HEK293 (cell line): ENCODE data around the gene TMEM234.

Experiments used
- CTCF ChIA-PET: fragments of 350-600 bp; formaldehyde crosslinking; extraction: SDS; loops from one replicate; lab custom pipeline; 2021; ENCODE audit warnings: antibody characterized with exemption; lab: Yijun Ruan, JAX
- POLR2A ChIA-PET: fragments of 300-600 bp; formaldehyde crosslinking; extraction: SDS; loops from one replicate; lab custom pipeline; 2020; ENCODE audit warnings: antibody characterized with exemption, inconsistent platforms; lab: Yijun Ruan, JAX
- H3K27ac ChIP-seq: fragments of 200-500 bp; sonication (Bioruptor generic); 2 replicates; pipeline ENCODE4 v1.5.1; 2014; ENCODE audit warnings: low read depth, low read length, control low read depth, inconsistent platforms; ENCODE audit errors: extremely low read depth
- H3K36me3 ChIP-seq, 2 experiments: fragments of 200-500 bp in 1 of 2; sonication (Bioruptor generic) in 1 of 2; 1 replicate in 1 of 2; 2 replicates in 1 of 2; pipeline ENCODE4 v1.5.1; 2014 to 2017; ENCODE audit warnings: inconsistent platforms in 2 of 2, low read length in 2 of 2; ENCODE audit not compliant: control insufficient read depth in 2 of 2, insufficient read depth in 1 of 2
- H3K4me1 ChIP-seq: fragments of 200-500 bp; sonication (Bioruptor generic); 2 replicates; pipeline ENCODE4 v1.5.1; 2014; ENCODE audit warnings: mild to moderate bottlenecking, low read length, inconsistent platforms; ENCODE audit not compliant: control insufficient read depth, insufficient read depth
- H3K4me3 ChIP-seq: 2 replicates; pipeline ENCODE4 v1.5.1; 2011; ENCODE audit warnings: low read depth, mild to moderate bottlenecking, control low read depth, low read length, moderate library complexity
- H3K9me3 ChIP-seq: fragments of 200-500 bp; sonication (Bioruptor generic); 2 replicates; pipeline ENCODE4 v1.5.1; 2014; ENCODE audit warnings: low read depth, low read length, inconsistent platforms; ENCODE audit not compliant: control insufficient read depth, insufficient read depth
- GFI1B ChIP-seq: fragments of 450-650 bp; formaldehyde crosslinking; IDR thresholded peaks from 2 replicates; pipeline ENCODE4 v1.5.1; 2016; ENCODE audit warnings: missing biosample characterization, missing genetic modification characterization
- HOXC10 ChIP-seq: sonication (generic); formaldehyde crosslinking; IDR thresholded peaks from 2 replicates; pipeline ENCODE4 v1.8.1; 2023; ENCODE audit warnings: mild to moderate bottlenecking, missing genetic modification reagents
- ZBTB17 ChIP-seq: fragments of 450-650 bp; formaldehyde crosslinking; IDR thresholded peaks from 2 replicates; pipeline ENCODE4 v1.5.1; 2016; ENCODE audit warnings: missing biosample characterization, missing genetic modification characterization
- ZNF394 ChIP-seq: fragments of 450-650 bp; formaldehyde crosslinking; IDR thresholded peaks from 2 replicates; pipeline ENCODE4 v1.5.1; 2016; ENCODE audit warnings: missing biosample characterization, missing genetic modification characterization, mild to moderate bottlenecking, moderate library complexity, borderline replicate concordance
- ZNF416 ChIP-seq: fragments of 450-650 bp; formaldehyde crosslinking; IDR thresholded peaks from 2 replicates; pipeline ENCODE4 v1.5.1; 2016; ENCODE audit warnings: missing biosample characterization, missing genetic modification characterization
- ZNF514 ChIP-seq: fragments of 450-650 bp; formaldehyde crosslinking; IDR thresholded peaks from 2 replicates; pipeline ENCODE4 v1.5.1; 2016; ENCODE audit warnings: missing biosample characterization, missing genetic modification characterization
- ZNF623 ChIP-seq: fragments of 450-650 bp; formaldehyde crosslinking; IDR thresholded peaks from 2 replicates; pipeline ENCODE4 v1.5.1; 2016; ENCODE audit warnings: missing biosample characterization, missing genetic modification characterization
- ZNF654 ChIP-seq: fragments of 450-650 bp; formaldehyde crosslinking; IDR thresholded peaks from 2 replicates; pipeline ENCODE4 v1.5.1; 2016; ENCODE audit warnings: low read depth, missing biosample characterization, missing genetic modification characterization
- ZNF768 ChIP-seq: fragments of 450-650 bp; formaldehyde crosslinking; IDR thresholded peaks from 2 replicates; pipeline ENCODE4 v1.5.1; 2018; ENCODE audit warnings: missing biosample characterization, mild to moderate bottlenecking, missing genetic modification characterization
- TF ChIP-seq, protein P1 (sequence below): fragments of 450-650 bp; formaldehyde crosslinking; IDR thresholded peaks from 2 replicates; pipeline ENCODE4 v1.5.1; 2016; ENCODE audit warnings: missing biosample characterization, missing genetic modification characterization, borderline replicate concordance
- TF ChIP-seq, protein P2 (sequence below): fragments of 450-650 bp; formaldehyde crosslinking; IDR thresholded peaks from 2 replicates; pipeline ENCODE4 v1.5.1; 2016; ENCODE audit warnings: missing biosample characterization, missing genetic modification characterization
- TF ChIP-seq, protein P3 (sequence below): fragments of 450-650 bp; formaldehyde crosslinking; conservative IDR thresholded peaks from 2 replicates; pipeline ENCODE4 v1.5.1; 2016; ENCODE audit warnings: low read depth, missing biosample characterization, missing genetic modification characterization
- TF ChIP-seq, protein P4 (sequence below): fragments of 450-650 bp; formaldehyde crosslinking; IDR thresholded peaks from 2 replicates; pipeline ENCODE4 v1.5.1; 2016; ENCODE audit warnings: missing biosample characterization, missing genetic modification characterization

The TMEM234 gene

DNA sequence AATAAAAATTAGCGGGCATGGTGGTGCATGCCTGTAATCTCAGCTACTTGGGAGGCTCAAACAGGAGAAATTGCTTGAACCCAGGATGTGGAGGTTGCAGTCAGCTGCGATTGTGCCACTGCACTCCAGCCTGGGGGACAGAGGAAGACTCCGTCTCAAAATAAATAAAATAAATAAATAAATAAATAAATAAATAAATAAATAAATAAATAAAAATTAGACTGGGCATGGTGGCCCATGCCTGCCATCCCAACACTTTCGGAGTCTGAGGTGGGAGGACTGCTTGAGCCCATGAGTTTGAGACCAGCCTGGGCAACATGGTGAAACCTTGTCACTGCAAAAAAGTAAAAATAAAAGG, 41.1 kb upstream of the TMEM234 start (continued):
- TF ChIP-seq ZNF394 (tag by site-specific recombination) = peak; percentile 97
- TF ChIP-seq ZNF654 (tag by site-specific recombination) = peak; percentile 34
- TF ChIP-seq, protein P1, sequence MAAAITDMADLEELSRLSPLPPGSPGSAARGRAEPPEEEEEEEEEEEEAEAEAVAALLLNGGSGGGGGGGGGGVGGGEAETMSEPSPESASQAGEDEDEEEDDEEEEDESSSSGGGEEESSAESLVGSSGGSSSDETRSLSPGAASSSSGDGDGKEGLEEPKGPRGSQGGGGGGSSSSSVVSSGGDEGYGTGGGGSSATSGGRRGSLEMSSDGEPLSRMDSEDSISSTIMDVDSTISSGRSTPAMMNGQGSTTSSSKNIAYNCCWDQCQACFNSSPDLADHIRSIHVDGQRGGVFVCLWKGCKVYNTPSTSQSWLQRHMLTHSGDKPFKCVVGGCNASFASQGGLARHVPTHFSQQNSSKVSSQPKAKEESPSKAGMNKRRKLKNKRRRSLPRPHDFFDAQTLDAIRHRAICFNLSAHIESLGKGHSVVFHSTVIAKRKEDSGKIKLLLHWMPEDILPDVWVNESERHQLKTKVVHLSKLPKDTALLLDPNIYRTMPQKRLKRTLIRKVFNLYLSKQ = peak; percentile 52; the same call in 1 of the 2 replicates
- 0 out of 2 replicates have a peak, but pooled peaks have one; percentile 62 for TF ChIP-seq ZNF514 (tag by site-specific recombination)
- TF ChIP-seq, protein P2, sequence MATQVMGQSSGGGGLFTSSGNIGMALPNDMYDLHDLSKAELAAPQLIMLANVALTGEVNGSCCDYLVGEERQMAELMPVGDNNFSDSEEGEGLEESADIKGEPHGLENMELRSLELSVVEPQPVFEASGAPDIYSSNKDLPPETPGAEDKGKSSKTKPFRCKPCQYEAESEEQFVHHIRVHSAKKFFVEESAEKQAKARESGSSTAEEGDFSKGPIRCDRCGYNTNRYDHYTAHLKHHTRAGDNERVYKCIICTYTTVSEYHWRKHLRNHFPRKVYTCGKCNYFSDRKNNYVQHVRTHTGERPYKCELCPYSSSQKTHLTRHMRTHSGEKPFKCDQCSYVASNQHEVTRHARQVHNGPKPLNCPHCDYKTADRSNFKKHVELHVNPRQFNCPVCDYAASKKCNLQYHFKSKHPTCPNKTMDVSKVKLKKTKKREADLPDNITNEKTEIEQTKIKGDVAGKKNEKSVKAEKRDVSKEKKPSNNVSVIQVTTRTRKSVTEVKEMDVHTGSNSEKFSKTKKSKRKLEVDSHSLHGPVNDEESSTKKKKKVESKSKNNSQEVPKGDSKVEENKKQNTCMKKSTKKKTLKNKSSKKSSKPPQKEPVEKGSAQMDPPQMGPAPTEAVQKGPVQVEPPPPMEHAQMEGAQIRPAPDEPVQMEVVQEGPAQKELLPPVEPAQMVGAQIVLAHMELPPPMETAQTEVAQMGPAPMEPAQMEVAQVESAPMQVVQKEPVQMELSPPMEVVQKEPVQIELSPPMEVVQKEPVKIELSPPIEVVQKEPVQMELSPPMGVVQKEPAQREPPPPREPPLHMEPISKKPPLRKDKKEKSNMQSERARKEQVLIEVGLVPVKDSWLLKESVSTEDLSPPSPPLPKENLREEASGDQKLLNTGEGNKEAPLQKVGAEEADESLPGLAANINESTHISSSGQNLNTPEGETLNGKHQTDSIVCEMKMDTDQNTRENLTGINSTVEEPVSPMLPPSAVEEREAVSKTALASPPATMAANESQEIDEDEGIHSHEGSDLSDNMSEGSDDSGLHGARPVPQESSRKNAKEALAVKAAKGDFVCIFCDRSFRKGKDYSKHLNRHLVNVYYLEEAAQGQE (tag by site-specific recombination) = peak; percentile 65; the same call in 1 of the 2 replicates
- TF ChIP-seq, protein P3, sequence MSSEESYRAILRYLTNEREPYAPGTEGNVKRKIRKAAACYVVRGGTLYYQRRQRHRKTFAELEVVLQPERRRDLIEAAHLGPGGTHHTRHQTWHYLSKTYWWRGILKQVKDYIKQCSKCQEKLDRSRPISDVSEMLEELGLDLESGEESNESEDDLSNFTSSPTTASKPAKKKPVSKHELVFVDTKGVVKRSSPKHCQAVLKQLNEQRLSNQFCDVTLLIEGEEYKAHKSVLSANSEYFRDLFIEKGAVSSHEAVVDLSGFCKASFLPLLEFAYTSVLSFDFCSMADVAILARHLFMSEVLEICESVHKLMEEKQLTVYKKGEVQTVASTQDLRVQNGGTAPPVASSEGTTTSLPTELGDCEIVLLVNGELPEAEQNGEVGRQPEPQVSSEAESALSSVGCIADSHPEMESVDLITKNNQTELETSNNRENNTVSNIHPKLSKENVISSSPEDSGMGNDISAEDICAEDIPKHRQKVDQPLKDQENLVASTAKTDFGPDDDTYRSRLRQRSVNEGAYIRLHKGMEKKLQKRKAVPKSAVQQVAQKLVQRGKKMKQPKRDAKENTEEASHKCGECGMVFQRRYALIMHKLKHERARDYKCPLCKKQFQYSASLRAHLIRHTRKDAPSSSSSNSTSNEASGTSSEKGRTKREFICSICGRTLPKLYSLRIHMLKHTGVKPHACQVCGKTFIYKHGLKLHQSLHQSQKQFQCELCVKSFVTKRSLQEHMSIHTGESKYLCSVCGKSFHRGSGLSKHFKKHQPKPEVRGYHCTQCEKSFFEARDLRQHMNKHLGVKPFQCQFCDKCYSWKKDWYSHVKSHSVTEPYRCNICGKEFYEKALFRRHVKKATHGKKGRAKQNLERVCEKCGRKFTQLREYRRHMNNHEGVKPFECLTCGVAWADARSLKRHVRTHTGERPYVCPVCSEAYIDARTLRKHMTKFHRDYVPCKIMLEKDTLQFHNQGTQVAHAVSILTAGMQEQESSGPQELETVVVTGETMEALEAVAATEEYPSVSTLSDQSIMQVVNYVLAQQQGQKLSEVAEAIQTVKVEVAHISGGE (tag by site-specific recombination) = peak; percentile 77
- peak; percentile 80 for TF ChIP-seq ZNF623

GRCh38 chr1:32257227-32257508, 35.0 kb upstream of the TMEM234 start:
- H3K36me3 ChIP-seq = no peaks in the 10 kb centered on the region
- TF ChIP-seq, protein P4, sequence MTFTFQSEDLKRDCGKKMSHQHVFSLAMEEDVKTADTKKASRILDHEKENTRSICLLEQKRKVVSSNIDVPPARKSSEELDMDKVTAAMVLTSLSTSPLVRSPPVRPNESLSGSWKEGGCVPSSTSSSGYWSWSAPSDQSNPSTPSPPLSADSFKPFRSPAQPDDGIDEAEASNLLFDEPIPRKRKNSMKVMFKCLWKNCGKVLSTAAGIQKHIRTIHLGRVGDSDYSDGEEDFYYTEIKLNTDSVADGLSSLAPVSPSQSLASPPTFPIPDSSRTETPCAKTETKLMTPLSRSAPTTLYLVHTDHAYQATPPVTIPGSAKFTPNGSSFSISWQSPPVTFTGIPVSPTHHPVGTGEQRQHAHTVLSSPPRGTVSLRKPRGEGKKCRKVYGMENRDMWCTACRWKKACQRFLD = no peak
- TF ChIP-seq ZNF654 (tag by site-specific recombination) (no peak), GFI1B (no peak), ZNF416 (tag by site-specific recombination) (no peak), HOXC10 (CRISPR knock-in tag) (no peak), ZNF768 (no peak), ZBTB17 (tag by site-specific recombination) (no peak)
- H3K27ac ChIP-seq = no peak overlapping the region
- CTCF ChIA-PET = interaction anchor here (4.6 kb wide), 1 partner anchor 10 kb away, joined by 40 read pairs; the partner anchor contains the start of gene FAM167B
- no peaks in the 10 kb centered on the region for H3K9me3 ChIP-seq
- POLR2A ChIA-PET = interaction anchor here (1.5 kb wide), 1 partner anchor 79 kb away, joined by 3 read pairs; the partner anchor contains the start of gene MARCKSL1
- H3K4me1 ChIP-seq = no peaks in the 10 kb centered on the region
- no peak overlapping the region for H3K4me3 ChIP-seq
